GM18870 (cell line): ENCODE results near the gene TMEM151B.

Source experiments
- ATAC-seq: cut with Tn5 transposase; IDR thresholded peaks from one replicate; pipeline ENCODE4 v1.9.1; 2021; ENCODE audit warnings: moderate library complexity; ENCODE audit not compliant: unreplicated experiment

The TMEM151B gene

GRCh38 chr6:44263354-44264100 lies 6.7 kb upstream of the TMEM151B start:
- ATAC-seq: no peak

- no peak for ATAC-seq
These were observed 5.9 kb upstream of the TMEM151B start for GRCh38 chr6:44264154-44265006.

DNA sequence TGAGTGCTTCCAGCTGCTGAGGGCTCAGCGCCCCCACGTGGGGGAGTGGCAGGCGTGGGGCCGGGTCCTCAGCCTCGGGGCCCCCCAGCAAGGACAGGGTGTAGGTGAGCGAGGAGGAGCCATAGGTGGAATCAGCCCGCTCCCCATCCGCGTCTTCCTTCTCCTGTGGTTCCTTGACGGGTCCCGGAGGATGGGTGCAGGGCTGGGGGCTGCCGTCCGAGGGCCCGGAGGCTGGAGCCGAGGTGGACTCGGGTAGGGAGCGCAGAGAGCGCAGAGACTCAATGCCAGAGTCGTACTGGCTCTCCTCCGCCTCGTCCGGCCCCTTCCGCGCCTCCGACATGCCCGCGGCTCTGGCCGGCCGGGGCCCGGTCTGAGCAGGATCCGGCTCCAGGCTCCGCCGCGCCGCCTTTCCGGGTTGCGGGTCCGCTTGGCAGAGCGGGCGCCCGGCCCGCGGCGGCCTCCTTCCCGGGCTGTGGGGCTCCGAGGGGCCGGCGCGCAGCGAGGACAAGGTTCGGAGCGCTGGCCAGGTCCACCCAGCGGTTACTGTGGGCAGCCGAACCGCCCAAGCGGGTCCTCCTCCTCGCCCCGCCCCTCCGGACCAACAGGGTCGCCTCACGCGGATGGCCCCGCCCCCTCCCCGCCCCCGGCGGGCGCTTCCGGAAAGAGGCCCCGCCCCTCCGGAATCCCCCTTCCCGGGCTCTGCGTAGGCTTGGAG lies 5.1 kb upstream of the TMEM151B start, which contains the start of gene NFKBIE:
Gene NFKBIE (minus strand): TSS at position 545 of the 715 bp plus-strand sequence. CDS start 205 bp downstream, at position 340.
- no peak for ATAC-seq

DNA sequence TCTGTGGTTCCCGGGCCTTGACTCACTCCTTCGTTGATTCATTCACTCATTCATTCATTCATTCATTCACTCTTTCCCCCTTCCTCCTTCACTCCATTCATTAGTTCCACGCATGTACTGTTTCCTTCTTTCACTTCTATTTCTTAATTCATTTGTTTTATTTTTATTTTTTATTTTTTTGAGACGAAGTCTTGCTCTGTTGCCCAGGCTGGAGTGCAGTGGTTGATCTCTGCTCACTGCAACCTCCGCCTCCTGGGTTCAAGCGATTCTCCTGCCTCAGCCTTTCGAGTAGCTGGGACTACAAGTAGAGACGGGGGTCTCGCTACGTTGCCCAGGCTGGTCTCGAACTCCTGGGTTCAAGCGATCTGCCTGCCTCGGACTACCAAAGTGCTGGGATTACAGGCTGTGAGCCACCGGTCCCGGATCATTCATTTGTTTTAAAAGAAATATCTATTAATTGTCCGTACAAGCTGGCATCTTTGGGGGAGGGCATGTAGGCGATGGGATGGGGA lies 4.5 kb upstream of the TMEM151B start:
- no peak for ATAC-seq

DNA sequence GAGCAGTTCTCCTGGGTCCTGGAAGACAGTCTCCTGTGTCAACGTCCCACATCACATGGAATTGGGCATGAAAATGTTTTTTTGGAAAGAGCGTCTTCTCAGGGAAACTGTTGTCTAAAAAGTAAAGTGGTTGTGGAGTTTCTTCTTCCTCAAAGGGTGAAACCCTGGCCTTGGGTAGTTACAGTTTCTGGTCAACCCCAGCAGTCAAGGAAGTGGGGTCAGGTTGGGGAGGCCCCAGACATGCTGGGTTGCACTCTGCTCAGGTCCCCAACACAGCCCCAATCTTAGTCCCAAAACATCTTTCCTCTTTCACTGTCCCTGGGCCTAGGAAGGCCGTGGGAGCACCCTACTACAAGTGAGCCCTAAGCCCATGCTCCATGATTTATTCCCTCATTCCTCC lies 3.9 kb upstream of the TMEM151B start:
- ATAC-seq: no peak

GRCh38 chr6:44267252-44267651 lies 3.0 kb upstream of the TMEM151B start:
- ATAC-seq: no peak

DNA sequence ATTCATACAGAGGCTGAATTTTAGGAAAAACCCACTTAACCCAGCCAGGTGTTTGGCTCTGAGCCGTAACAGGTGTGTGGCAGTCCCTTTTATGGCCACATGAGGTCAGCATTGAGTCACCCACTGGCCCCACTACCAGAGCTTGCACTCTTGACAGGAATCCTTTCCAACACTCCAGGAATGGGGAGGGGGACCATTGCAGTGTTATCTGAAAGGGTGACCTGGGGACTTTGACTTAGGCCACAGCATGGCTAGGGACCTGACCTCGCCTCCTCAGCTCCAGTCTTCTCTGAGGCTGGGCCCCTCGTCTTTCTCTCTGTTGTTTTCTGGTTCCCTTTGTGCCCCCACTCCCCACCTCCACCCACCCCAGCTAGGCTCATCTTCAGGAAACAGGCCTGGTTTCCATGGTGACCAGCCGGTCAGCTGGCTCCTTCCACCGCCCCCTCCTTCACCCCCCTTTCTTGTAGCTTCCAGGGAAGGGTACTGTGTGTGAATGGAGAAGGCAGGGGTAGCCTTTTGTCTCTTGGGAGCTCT lies 2.1 kb upstream of the TMEM151B start:
- ATAC-seq: no peak

- no peak for ATAC-seq
These were observed 901 bp upstream of the TMEM151B start for GRCh38 chr6:44269178-44269920.

DNA sequence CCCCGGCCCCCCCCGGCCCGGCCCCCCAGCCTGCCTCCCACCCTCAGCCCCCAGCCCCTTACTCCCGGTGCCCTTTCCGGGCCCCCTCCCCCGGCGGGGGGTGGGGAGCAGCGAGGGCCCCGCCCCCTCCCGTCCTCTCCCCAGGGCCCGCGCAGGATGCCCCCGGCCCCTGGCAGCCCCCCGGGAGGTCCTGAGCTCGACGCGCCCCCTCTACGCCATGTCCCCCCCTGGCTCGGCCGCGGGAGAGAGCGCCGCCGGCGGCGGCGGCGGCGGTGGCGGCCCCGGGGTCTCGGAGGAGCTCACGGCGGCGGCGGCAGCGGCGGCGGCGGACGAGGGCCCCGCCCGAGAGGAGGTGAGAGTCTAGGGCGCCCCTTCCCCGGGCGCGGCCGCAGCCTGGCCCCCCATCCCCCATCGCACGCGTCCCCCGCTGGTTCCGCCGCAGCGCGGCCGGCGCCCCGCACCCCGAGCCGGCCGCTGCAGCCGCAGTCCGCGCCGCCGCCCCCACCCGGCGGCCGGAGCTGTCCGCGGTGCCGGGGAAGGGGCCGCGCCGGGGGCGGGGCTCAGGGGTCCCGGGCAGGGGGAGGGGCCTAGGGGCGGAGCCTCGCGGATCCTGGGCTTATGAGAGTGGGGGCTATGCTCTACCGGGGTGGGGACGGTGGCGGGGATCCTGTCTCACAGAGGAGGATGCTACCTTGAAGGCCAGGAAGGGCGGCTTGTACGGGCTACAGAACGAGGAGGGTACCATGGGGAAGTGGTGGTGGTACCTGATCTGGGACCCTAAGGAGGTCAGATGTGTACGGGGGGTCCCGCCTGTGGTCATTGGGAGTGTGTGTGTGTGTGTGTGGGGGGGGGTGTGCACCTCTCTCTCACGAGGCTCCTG lies 516 bp downstream of the TMEM151B start:
- ATAC-seq: no peak

- no peak for ATAC-seq
These were observed 1.1 kb downstream of the TMEM151B start for GRCh38 chr6:44271406-44271723.

DNA sequence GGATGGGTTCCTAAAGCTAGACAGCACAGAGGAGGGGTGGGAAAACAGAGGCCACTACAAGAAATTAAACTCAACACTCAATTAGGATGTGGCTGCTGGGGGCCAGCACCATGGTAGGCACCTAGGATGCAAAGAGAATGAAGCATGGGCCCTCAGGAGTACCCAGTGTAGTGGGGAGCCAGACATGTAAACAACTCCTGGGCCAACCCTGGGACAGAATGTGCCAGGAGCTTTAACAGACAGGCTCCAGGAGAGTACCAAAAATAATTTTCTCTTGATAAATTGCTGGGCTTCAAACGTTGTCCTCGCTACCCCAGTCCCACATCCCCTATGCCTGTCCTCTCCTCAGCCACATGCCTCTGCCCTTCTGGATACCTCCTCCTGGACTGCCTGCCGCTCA lies 1.7 kb downstream of the TMEM151B start:
- ATAC-seq: no peak

- no peak for ATAC-seq
These were observed 2.3 kb downstream of the TMEM151B start for GRCh38 chr6:44272529-44272928.

GRCh38 chr6:44272999-44273566 lies 2.8 kb downstream of the TMEM151B start:
- ATAC-seq: no peak

GRCh38 chr6:44273617-44274016 lies 3.4 kb downstream of the TMEM151B start:
- no peak for ATAC-seq

- no peak for ATAC-seq
These were observed 5.1 kb downstream of the TMEM151B start for GRCh38 chr6:44275271-44275748.

DNA sequence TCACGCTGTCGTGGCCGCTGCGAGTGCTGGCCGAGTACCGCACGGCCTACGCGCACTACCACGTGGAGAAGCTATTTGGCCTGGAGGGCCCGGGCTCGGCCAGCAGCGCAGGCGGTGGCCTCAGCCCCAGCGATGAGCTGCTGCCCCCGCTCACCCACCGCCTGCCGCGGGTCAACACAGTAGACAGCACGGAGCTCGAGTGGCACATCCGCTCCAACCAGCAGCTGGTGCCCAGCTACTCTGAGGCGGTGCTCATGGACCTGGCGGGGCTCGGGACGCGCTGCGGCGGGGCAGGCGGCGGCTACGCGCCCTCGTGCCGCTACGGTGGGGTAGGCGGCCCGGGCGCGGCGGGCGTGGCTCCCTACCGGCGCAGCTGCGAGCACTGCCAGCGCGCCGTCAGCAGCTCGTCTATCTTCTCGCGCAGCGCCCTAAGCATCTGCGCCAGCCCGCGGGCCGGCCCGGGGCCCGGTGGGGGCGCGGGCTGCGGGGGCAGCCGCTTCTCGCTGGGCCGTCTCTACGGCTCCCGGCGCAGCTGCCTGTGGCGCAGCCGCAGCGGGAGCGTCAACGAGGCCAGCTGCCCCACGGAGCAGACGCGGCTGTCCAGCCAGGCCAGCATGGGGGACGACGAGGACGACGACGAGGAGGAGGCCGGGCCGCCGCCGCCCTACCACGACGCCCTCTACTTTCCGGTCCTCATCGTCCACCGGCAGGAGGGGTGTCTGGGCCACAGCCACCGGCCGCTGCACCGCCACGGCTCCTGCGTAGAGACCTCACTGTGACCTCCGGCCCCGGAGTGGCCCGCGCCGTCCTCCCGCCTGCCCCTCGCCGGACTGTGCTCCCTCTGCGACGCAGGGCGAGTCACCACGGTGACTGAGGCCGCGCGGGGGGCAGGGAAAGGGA lies 5.7 kb downstream of the TMEM151B start:
- ATAC-seq: no peak

DNA sequence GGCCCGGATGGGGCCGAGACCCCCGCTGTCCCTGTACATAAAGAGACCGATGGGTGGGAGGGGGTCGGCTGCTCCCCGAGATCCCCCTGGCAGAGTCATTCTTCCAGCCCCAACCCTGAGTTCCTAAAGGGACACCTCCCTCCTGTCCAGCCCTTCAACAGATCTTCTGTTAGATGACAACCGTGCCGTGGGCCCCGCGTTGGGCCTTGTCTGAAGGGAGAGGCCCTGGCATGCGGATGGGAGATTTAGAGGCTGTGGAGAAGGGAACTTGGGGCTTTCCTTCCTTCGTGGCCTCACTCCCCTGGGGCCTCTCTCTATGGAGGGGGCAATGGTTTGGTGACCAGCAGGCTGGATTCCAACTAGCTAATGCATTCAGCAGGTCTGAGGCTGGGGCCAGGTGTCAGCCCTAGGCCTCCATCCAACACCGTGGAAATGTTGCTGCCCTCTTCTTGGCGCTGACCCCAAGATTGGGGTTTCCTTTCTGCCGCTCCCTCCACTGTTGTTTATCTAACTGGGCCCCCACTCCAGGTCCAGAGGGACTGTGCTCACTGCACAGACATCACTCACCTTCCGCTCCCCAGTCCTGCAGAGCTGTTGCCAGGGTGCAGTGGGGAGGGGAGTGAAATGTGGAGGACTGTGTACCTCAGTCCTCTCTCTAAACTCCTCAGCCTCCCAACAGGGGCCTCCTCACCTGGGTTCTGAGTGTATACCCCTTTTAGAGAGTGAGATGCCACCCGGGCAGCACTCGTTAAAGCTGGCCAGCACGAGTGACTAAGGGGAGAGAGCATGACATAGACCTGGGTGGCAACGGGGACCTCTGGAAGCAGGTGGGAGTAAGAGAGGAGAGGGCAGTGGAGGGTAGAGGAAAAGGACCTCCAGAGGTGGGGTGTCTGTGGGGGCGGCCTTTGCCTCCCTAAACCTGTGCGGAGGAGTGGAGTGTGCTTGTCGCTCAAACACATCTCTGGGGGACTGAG lies 6.7 kb downstream of the TMEM151B start:
- no peak for ATAC-seq
